Measurements from ENCODE around the gene PCK2. TPM values are rescaled to one million over a fixed set of nuclear protein-coding genes. Genes with fewer than 3 reads are reported as not detected.

PCK2 gene
- total RNA-seq, 1 donor from 2014 or later, result 11.9 TPM

GRCh38 chr14:24059841-24060388 lies 34.2 kb upstream of the PCK2 start:
- intact Hi-C loops (cut with DNase I), result loop anchor here (5.0 kb wide), 1 partner anchor 37 kb away; no protein-coding TSS in a partner anchor
- no peak for ATAC-seq

GRCh38 chr14:24060443-24060842 lies 33.7 kb upstream of the PCK2 start:
- ATAC-seq, result no peak

More at GRCh38 chr14:24059841-24060388, 34.2 kb upstream of the PCK2 start:
- no peak for DNase-seq (ENCODE audit: low spot score)

GRCh38 chr14:24060984-24061913 lies 32.9 kb upstream of the PCK2 start:
- DNase-seq (ENCODE audit: low spot score) (no peak), ATAC-seq (no peak)
- intact Hi-C loops (cut with DNase I), result no loop called here

More at GRCh38 chr14:24060443-24060842, 33.7 kb upstream of the PCK2 start:
- DNase-seq (ENCODE audit: low spot score), result no peak
- intact Hi-C loops (cut with DNase I), result no loop called here

GRCh38 chr14:24062216-24062980 lies 31.7 kb upstream of the PCK2 start:
- peak; percentile 40 for DNase-seq (ENCODE audit: low spot score)
- no peak for ATAC-seq
- intact Hi-C loops (cut with DNase I), result no loop called here

- ATAC-seq (no peak), DNase-seq (ENCODE audit: low spot score) (no peak)
- intact Hi-C loops (cut with DNase I), result no loop called here
These were observed 30.8 kb upstream of the PCK2 start for GRCh38 chr14:24063263-24063836.

- ATAC-seq (no peak), DNase-seq (ENCODE audit: low spot score) (peak; percentile 48)
- intact Hi-C loops (cut with DNase I), result no loop called here
These were observed 29.9 kb upstream of the PCK2 start for GRCh38 chr14:24064091-24064795.

GRCh38 chr14:24064856-24065255 lies 29.3 kb upstream of the PCK2 start:
- no peak for DNase-seq (ENCODE audit: low spot score)

GRCh38 chr14:24065408-24065807 lies 28.7 kb upstream of the PCK2 start:
- ATAC-seq (no peak), DNase-seq (ENCODE audit: low spot score) (no peak)
- intact Hi-C loops (cut with DNase I), result no loop called here

More at GRCh38 chr14:24064856-24065255, 29.3 kb upstream of the PCK2 start:
- intact Hi-C loops (cut with DNase I), result no loop called here
- ATAC-seq, result no peak

- ATAC-seq, result no peak
- no peak for DNase-seq (ENCODE audit: low spot score)
- intact Hi-C loops (cut with DNase I), result loop anchor here (1.0 kb wide), 1 partner anchor 35 kb away; no protein-coding TSS in a partner anchor
These were observed 27.5 kb upstream of the PCK2 start for GRCh38 chr14:24066496-24067132.

GRCh38 chr14:24067133-24068082 lies 26.7 kb upstream of the PCK2 start:
- no peak for ATAC-seq
- intact Hi-C loops (cut with DNase I), result no loop called here
- no peak for DNase-seq (ENCODE audit: low spot score)

GRCh38 chr14:24068711-24069410 lies 25.2 kb upstream of the PCK2 start:
- ATAC-seq, result no peak
- no peak for DNase-seq (ENCODE audit: low spot score)
- intact Hi-C loops (cut with DNase I), result no loop called here

- intact Hi-C loops (cut with DNase I), result no loop called here
- DNase-seq (ENCODE audit: low spot score), result no peak
These were observed 24.7 kb upstream of the PCK2 start for GRCh38 chr14:24069411-24069735.

GRCh38 chr14:24070285-24071143 lies 23.6 kb upstream of the PCK2 start:
- intact Hi-C loops (cut with DNase I), result no loop called here
- DNase-seq (ENCODE audit: low spot score) (no peak), ATAC-seq (no peak)

More at GRCh38 chr14:24069411-24069735, 24.7 kb upstream of the PCK2 start:
- ATAC-seq, result no peak

GRCh38 chr14:24071144-24071697 lies 22.9 kb upstream of the PCK2 start, which contains the start of gene CPNE6:
Gene CPNE6, plus strand, starts transcription at chr14:24071562. Its CDS starts 1,375 bp downstream, at chr14:24072937.
- intact Hi-C loops (cut with DNase I), result no loop called here
- ATAC-seq (no peak), DNase-seq (ENCODE audit: low spot score) (no peak)

GRCh38 chr14:24071836-24072430 lies 22.2 kb upstream of the PCK2 start:
- DNase-seq (ENCODE audit: low spot score) (no peak), ATAC-seq (no peak)
- intact Hi-C loops (cut with DNase I), result no loop called here

All from sciatic nerve (tissue), 2 donors.